SW 1271 (cell line): ENCODE data around the gene MRGPRD.

Experiments used
- DNase-seq, 2 experiments: peaks; one replicate each; lab custom pipeline; 2025; lab: John Stamatoyannopoulos, UW

The MRGPRD gene

GRCh38 chr11:68930991-68931855 lies 49.6 kb downstream of the MRGPRD start:
- DNase-seq: no peak
